GM19238 (cell line): ENCODE measurements around the gene SVIL.

Experiments
- DNase-seq: peaks from one replicate; pipeline ENCODE4 v3.0.0; 2011; ENCODE audit warnings: low spot score; ENCODE audit not compliant: insufficient read length

Gene SVIL

GRCh38 chr10:29426420-29426819 is 208.4 kb downstream of the SVIL start:
- no peak for DNase-seq

- DNase-seq = no peak
Observed at GRCh38 chr10:29424017-29424416, 210.8 kb downstream of the SVIL start.

- no peak for DNase-seq
Observed at GRCh38 chr10:29420744-29421143, 214.0 kb downstream of the SVIL start.

- no peak for DNase-seq
Observed at GRCh38 chr10:29417324-29417723, 217.4 kb downstream of the SVIL start.

GRCh38 chr10:29415876-29416275 is 218.9 kb downstream of the SVIL start:
- DNase-seq = no peak

- no peak for DNase-seq
Observed at GRCh38 chr10:29414501-29414900, 220.3 kb downstream of the SVIL start.

GRCh38 chr10:29412485-29412884 is 222.3 kb downstream of the SVIL start:
- DNase-seq = no peak

- DNase-seq = no peak
Observed at GRCh38 chr10:29411666-29412315, 223.0 kb downstream of the SVIL start.

- peak; percentile 13 for DNase-seq
Observed at GRCh38 chr10:29409241-29410054, 225.3 kb downstream of the SVIL start.

GRCh38 chr10:29408847-29409240 is 225.9 kb downstream of the SVIL start:
- DNase-seq = no peak
